ENCODE measurements around the gene CFAP299. TPM values are rescaled to one million over a fixed set of nuclear protein-coding genes. Genes with fewer than 3 reads are reported as not detected.

Gene CFAP299
- total RNA-seq, 2 donors from 2014 or later, result not detected

GRCh38 chr4:80462621-80463091, 127.1 kb downstream of the CFAP299 start:
- ATAC-seq (ENCODE audit: insufficient number of reproducible peaks, low FRiP score, low read depth), result no peak
- Histone ChIP-seq H3K27ac (no peak overlapping the region), H3K36me3 (no peaks in the 10 kb centered on the region), H3K9me3 (no peaks in the 10 kb centered on the region), H3K27me3 (replicated peaks; ENCODE audit: insufficient read depth) (no peaks in the 10 kb centered on the region), H3K4me3 (peak overlapping the region; percentile 35), H3K4me1 (ENCODE audit: control insufficient read depth in 1 of 2, low read depth in 2 of 2) (no peaks in the 10 kb centered on the region)
- DNase-seq (ENCODE audit: low spot score), result no peak
- no peak for TF ChIP-seq CTCF (IDR thresholded peaks at IDR 0.05)

GRCh38 chr4:80463509-80463908, 128.0 kb downstream of the CFAP299 start:
- no peak overlapping the region for H3K27ac ChIP-seq
- H3K4me3 ChIP-seq, result no peak overlapping the region
- no peaks in the 10 kb centered on the region for H3K36me3 ChIP-seq
- no peaks in the 10 kb centered on the region for H3K4me1 ChIP-seq (ENCODE audit: control insufficient read depth in 1 of 2, low read depth in 2 of 2)
- DNase-seq (ENCODE audit: low spot score) (no peak), ATAC-seq (ENCODE audit: insufficient number of reproducible peaks, low FRiP score, low read depth) (no peak)
- no peaks in the 10 kb centered on the region for H3K9me3 ChIP-seq
- no peak for TF ChIP-seq CTCF (IDR thresholded peaks at IDR 0.05)
- H3K27me3 ChIP-seq (replicated peaks; ENCODE audit: insufficient read depth), result no peaks in the 10 kb centered on the region

- ATAC-seq (ENCODE audit: insufficient number of reproducible peaks, low FRiP score, low read depth), result no peak
- Histone ChIP-seq H3K4me3 (no peak overlapping the region), H3K27ac (no peak overlapping the region), H3K4me1 (ENCODE audit: control insufficient read depth in 1 of 2, low read depth in 2 of 2) (no peaks in the 10 kb centered on the region), H3K27me3 (replicated peaks; ENCODE audit: insufficient read depth) (no peaks in the 10 kb centered on the region), H3K36me3 (no peaks in the 10 kb centered on the region), H3K9me3 (no peaks in the 10 kb centered on the region)
- DNase-seq (ENCODE audit: low spot score), result no peak
- no peak for TF ChIP-seq CTCF (IDR thresholded peaks at IDR 0.05)
Measured at GRCh38 chr4:80465238-80465637, 129.7 kb downstream of the CFAP299 start.

- Histone ChIP-seq H3K27me3 (replicated peaks; ENCODE audit: insufficient read depth) (no peaks in the 10 kb centered on the region), H3K36me3 (no peaks in the 10 kb centered on the region), H3K4me1 (ENCODE audit: control insufficient read depth in 1 of 2, low read depth in 2 of 2) (no peaks in the 10 kb centered on the region), H3K9me3 (no peaks in the 10 kb centered on the region), H3K4me3 (no peak overlapping the region), H3K27ac (no peak overlapping the region)
- DNase-seq (ENCODE audit: low spot score) (no peak), ATAC-seq (ENCODE audit: insufficient number of reproducible peaks, low FRiP score, low read depth) (no peak)
- TF ChIP-seq CTCF (IDR thresholded peaks at IDR 0.05), result no peak
Measured at GRCh38 chr4:80465736-80466135, 130.2 kb downstream of the CFAP299 start.

GRCh38 chr4:80466618-80467017, 131.1 kb downstream of the CFAP299 start:
- Histone ChIP-seq H3K9me3 (no peaks in the 10 kb centered on the region), H3K36me3 (no peaks in the 10 kb centered on the region), H3K4me1 (ENCODE audit: control insufficient read depth in 1 of 2, low read depth in 2 of 2) (no peaks in the 10 kb centered on the region), H3K27me3 (replicated peaks; ENCODE audit: insufficient read depth) (no peaks in the 10 kb centered on the region), H3K27ac (no peak overlapping the region), H3K4me3 (no peak overlapping the region)
- no peak for DNase-seq (ENCODE audit: low spot score)
- TF ChIP-seq CTCF (IDR thresholded peaks at IDR 0.05), result no peak
- ATAC-seq (ENCODE audit: insufficient number of reproducible peaks, low FRiP score, low read depth), result no peak
